ENCODE results near the gene IBTK.

DNA sequence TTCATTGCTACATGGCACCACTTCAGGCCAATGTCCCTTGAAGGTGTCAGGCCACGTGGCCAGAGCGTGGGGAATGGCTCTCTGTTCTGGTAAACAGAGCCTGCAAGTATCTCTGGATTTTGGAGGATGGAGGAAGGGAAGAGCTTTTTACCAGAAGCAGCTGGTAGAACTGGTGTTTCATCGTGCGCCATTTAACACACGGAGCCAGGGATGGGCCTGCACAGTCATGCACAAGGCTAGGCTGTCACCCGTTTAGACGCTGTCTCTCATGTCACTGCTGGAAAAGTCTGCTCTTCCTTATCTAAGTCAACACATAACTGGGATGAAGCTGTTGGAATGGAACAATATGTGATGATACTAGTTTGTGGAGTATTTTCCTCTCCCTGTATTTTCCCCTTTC, 123.9 kb downstream of the IBTK start:
- TF ChIP-seq, protein P1, sequence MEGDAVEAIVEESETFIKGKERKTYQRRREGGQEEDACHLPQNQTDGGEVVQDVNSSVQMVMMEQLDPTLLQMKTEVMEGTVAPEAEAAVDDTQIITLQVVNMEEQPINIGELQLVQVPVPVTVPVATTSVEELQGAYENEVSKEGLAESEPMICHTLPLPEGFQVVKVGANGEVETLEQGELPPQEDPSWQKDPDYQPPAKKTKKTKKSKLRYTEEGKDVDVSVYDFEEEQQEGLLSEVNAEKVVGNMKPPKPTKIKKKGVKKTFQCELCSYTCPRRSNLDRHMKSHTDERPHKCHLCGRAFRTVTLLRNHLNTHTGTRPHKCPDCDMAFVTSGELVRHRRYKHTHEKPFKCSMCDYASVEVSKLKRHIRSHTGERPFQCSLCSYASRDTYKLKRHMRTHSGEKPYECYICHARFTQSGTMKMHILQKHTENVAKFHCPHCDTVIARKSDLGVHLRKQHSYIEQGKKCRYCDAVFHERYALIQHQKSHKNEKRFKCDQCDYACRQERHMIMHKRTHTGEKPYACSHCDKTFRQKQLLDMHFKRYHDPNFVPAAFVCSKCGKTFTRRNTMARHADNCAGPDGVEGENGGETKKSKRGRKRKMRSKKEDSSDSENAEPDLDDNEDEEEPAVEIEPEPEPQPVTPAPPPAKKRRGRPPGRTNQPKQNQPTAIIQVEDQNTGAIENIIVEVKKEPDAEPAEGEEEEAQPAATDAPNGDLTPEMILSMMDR (IDR thresholded peaks at IDR 0.05; ENCODE audit: low read length), result no peak
- no peak for TF ChIP-seq EZH2 (IDR thresholded peaks at IDR 0.05; ENCODE audit: borderline replicate concordance, low read length)

Data from OCI-LY1 (cell line).